GM18519 (cell line): ENCODE results near the gene SCAPER.
"Not testable (repeated sequence)": the region's sequence is repeated elsewhere in the genome, so short reads cannot be mapped to it uniquely, and the experiment has no call there.

Experiments used
- ATAC-seq: cut with Tn5 transposase; IDR thresholded peaks from one replicate; pipeline ENCODE4 v1.9.1; 2021; ENCODE audit warnings: mild to moderate bottlenecking, moderate library complexity; ENCODE audit not compliant: unreplicated experiment, low FRiP score

Gene SCAPER

GRCh38 chr15:76333720-76334437 is 571.3 kb downstream of the SCAPER start:
- no peak for ATAC-seq

- no peak for ATAC-seq
Observed at GRCh38 chr15:76333309-76333708, 571.8 kb downstream of the SCAPER start.

GRCh38 chr15:76332796-76333195 is 572.3 kb downstream of the SCAPER start:
- ATAC-seq: no peak

- no peak for ATAC-seq
Observed at GRCh38 chr15:76330080-76330680, 575.0 kb downstream of the SCAPER start.

GRCh38 chr15:76328958-76329357 is 576.2 kb downstream of the SCAPER start:
- no peak for ATAC-seq

- ATAC-seq: no peak
Observed at GRCh38 chr15:76328106-76328696, 576.9 kb downstream of the SCAPER start.

- no peak for ATAC-seq
Observed at GRCh38 chr15:76327191-76328105, 577.7 kb downstream of the SCAPER start.

- no peak for ATAC-seq
Observed at GRCh38 chr15:76325704-76326103, 579.4 kb downstream of the SCAPER start.

- no peak for ATAC-seq
Observed at GRCh38 chr15:76324066-76324465, 581.1 kb downstream of the SCAPER start.

- no peak for ATAC-seq
Observed at GRCh38 chr15:76321602-76322001, 583.5 kb downstream of the SCAPER start.

GRCh38 chr15:76321171-76321570 is 584.0 kb downstream of the SCAPER start:
- ATAC-seq: no peak

- no peak for ATAC-seq
Observed at GRCh38 chr15:76320012-76320411, 585.1 kb downstream of the SCAPER start.

GRCh38 chr15:76313731-76314130 is 591.4 kb downstream of the SCAPER start:
- ATAC-seq: no peak

GRCh38 chr15:76313175-76313567 is 592.0 kb downstream of the SCAPER start:
- not testable (repeated sequence) for ATAC-seq

GRCh38 chr15:76312540-76313174 is 592.5 kb downstream of the SCAPER start:
- no peak for ATAC-seq

GRCh38 chr15:76311100-76311953 is 593.8 kb downstream of the SCAPER start, which contains the start of gene ETFA:
Gene ETFA, minus strand, starts transcription at chr15:76311469. Its CDS starts 81 bp downstream, at chr15:76311388.
- peak; percentile 85 for ATAC-seq

- ATAC-seq: no peak
Observed at GRCh38 chr15:76310475-76311099, 594.6 kb downstream of the SCAPER start.

- ATAC-seq: no peak
Observed at GRCh38 chr15:76309601-76310330, 595.4 kb downstream of the SCAPER start.
